Neural cell (in vitro differentiated cells): ENCODE results near the gene GTPBP6. TPM values are rescaled to one million over a fixed set of nuclear protein-coding genes. Genes with fewer than 3 reads are reported as not detected.

ENCODE experiments used
- H2AFZ ChIP-seq: fragments of 200-600, 300-800 bp; sonication (generic), shearing (Covaris generic); 2 replicates; pipeline ENCODE4 v1.6.0; 2014; ENCODE audit warnings: low read depth, mild to moderate bottlenecking, antibody characterized with exemption, low read length, moderate library complexity
- H3F3A ChIP-seq: fragments of 200-600 bp; shearing (Covaris generic); 2 replicates; pipeline ENCODE4 v1.6.1; 2016; ENCODE audit warnings: mild to moderate bottlenecking, moderate library complexity, mixed read lengths, antibody characterized with exemption, low read length; ENCODE audit not compliant: insufficient read depth, poor library complexity, severe bottlenecking
- H3K27ac ChIP-seq: fragments of 200-600, 300-800 bp; sonication (generic), shearing (Covaris generic); 2 replicates; pipeline ENCODE4 v1.5.1; 2014; ENCODE audit warnings: mild to moderate bottlenecking, low read length, moderate library complexity
- H3K27me3 ChIP-seq: fragments of 300-800, 200-600 bp; sonication (generic), shearing (Covaris generic); 2 replicates; pipeline ENCODE4 v1.6.0; 2014; ENCODE audit warnings: mild to moderate bottlenecking, low read depth, low read length, moderate library complexity; ENCODE audit not compliant: insufficient read depth
- H3K36me3 ChIP-seq: fragments of 300-800, 200-600 bp; sonication (generic), shearing (Covaris generic); 2 replicates; pipeline ENCODE4 v1.5.1; 2014; ENCODE audit warnings: mild to moderate bottlenecking, antibody characterized with exemption, low read length, moderate library complexity; ENCODE audit not compliant: insufficient read depth
- H3K4me2 ChIP-seq: fragments of 300-800, 200-600 bp; sonication (generic), shearing (Covaris generic); 2 replicates; pipeline ENCODE4 v1.6.0; 2014; ENCODE audit warnings: mild to moderate bottlenecking, low read length
- H3K4me3 ChIP-seq: fragments of 300-800, 200-600 bp; sonication (generic), shearing (Covaris generic); 2 replicates; pipeline ENCODE4 v1.5.1; 2014; ENCODE audit warnings: mild to moderate bottlenecking, low read length, moderate library complexity
- H3K79me2 ChIP-seq: fragments of 200-600 bp; shearing (Covaris generic); replicated peaks from 2 replicates; pipeline ENCODE4 v1.6.0; 2014; ENCODE audit warnings: mild to moderate bottlenecking, low read length, moderate library complexity; ENCODE audit not compliant: insufficient read depth
- H3K9ac ChIP-seq: fragments of 300-800, 200-600 bp; sonication (generic), shearing (Covaris generic); 2 replicates; pipeline ENCODE4 v1.6.1; 2016; ENCODE audit warnings: mild to moderate bottlenecking, low read length, mixed read lengths
- H3K9me2 ChIP-seq: fragments of 200-600 bp; shearing (Covaris generic); 2 replicates; pipeline ENCODE4 v1.6.1; 2016; ENCODE audit warnings: mild to moderate bottlenecking, low read length, mixed read lengths; ENCODE audit not compliant: insufficient read depth
- H3K9me3 ChIP-seq: fragments of 200-600, 300-800 bp; sonication (generic), shearing (Covaris generic); 2 replicates; pipeline ENCODE4 v1.6.1; 2016; ENCODE audit warnings: mild to moderate bottlenecking, mixed run types, low read length, moderate library complexity, mixed read lengths
- H4K20me1 ChIP-seq: fragments of 200-600 bp; shearing (Covaris generic); 2 replicates; pipeline ENCODE4 v1.6.1; 2016; ENCODE audit warnings: mild to moderate bottlenecking, mixed run types; ENCODE audit not compliant: insufficient read depth
- EP300 ChIP-seq: fragments of 450-650 bp; conservative IDR thresholded peaks from 2 replicates; pipeline ENCODE4 v1.6.1; 2014; ENCODE audit warnings: antibody characterized with exemption, mild to moderate bottlenecking, moderate library complexity; ENCODE audit not compliant: poor library complexity, severe bottlenecking
- EZH2 ChIP-seq: fragments of 200-600, 300-800 bp; shearing (Covaris generic), sonication (generic); IDR thresholded peaks from 2 replicates; pipeline ENCODE4 v1.6.1; 2014; ENCODE audit warnings: antibody characterized with exemption, low read length, borderline replicate concordance, mild to moderate bottlenecking; ENCODE audit not compliant: insufficient read depth, poor library complexity, severe bottlenecking
- MXI1 ChIP-seq: fragments of 450-650 bp; conservative IDR thresholded peaks from 2 replicates; pipeline ENCODE4 v1.6.1; 2014; ENCODE audit warnings: antibody characterized with exemption, mild to moderate bottlenecking; ENCODE audit not compliant: poor library complexity, severe bottlenecking
- POLR2AphosphoS5 ChIP-seq: IDR thresholded peaks from 2 replicates; pipeline ENCODE4 v1.6.1; 2012
- RAD21 ChIP-seq: fragments of 450-650 bp; conservative IDR thresholded peaks from 2 replicates; pipeline ENCODE4 v1.6.1; 2014; ENCODE audit warnings: antibody characterized with exemption, mild to moderate bottlenecking, moderate library complexity
- SMC3 ChIP-seq: fragments of 450-650 bp; conservative IDR thresholded peaks from 2 replicates; pipeline ENCODE4 v1.6.1; 2014; ENCODE audit warnings: antibody characterized with exemption, mild to moderate bottlenecking, moderate library complexity; ENCODE audit not compliant: poor library complexity
- TAF1 ChIP-seq: IDR thresholded peaks from 2 replicates; pipeline ENCODE4 v1.6.1; 2012; ENCODE audit warnings: low read depth
- polyA plus RNA-seq: library from polyadenylated mRNA; depleted of rRNA; stranded (reverse); fragments of >200 nt; gene quantifications from 2 replicates; pipeline ENCODE4 v1.2.3, GENCODE V29; 2014
- TF ChIP-seq, protein P1 (sequence below): IDR thresholded peaks from 2 replicates; pipeline ENCODE4 v1.6.1; 2012; ENCODE audit warnings: borderline replicate concordance
- TF ChIP-seq, protein P2 (sequence below): fragments of 450-650 bp; IDR thresholded peaks from 2 replicates; pipeline ENCODE4 v1.5.1; 2014; ENCODE audit warnings: antibody characterized with exemption, mild to moderate bottlenecking, moderate library complexity; ENCODE audit not compliant: poor library complexity, severe bottlenecking

Gene GTPBP6
- polyA plus RNA-seq, 1 donor from 2014 or later: 23.6 TPM

DNA sequence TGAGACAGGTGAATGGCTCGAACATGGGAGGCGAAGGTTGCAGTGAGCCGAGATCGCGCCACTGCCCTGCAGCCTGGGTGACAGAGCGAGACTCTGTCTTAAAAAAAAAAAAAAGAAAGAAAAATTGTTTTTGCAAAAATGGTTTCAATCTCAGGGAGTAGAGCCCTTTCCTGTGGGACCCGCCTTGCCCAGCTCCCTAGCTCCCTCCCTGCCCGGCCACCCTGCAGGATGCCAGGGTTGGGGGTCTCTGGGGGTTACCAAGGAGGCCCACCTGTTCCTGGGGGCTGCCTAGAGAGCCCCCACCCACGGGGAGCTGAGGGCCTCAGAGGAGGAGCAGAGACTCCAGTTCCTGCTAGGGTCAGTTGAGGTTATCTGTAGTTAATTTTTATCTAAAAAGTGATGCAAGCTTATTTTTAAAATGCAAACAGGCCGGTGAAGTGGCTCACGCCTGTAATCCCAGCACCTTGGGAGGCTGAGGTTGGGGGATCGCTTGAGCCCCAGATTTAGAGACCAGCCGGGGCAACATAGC lies 56.2 kb downstream of the GTPBP6 start:
- Histone ChIP-seq H3K9me3 (no peaks in the 10 kb centered on the region), H3K36me3 (no peaks in the 10 kb centered on the region), H3K4me2 (no peak overlapping the region), H4K20me1 (no peaks in the 10 kb centered on the region), H3K4me3 (no peak overlapping the region), H3K27ac (no peak overlapping the region), H2AFZ (no peak overlapping the region), H3K79me2 (no peaks in the 10 kb centered on the region), H3K9ac (no peak overlapping the region), H3K27me3 (no peaks in the 10 kb centered on the region), H3K9me2 (no peaks in the 10 kb centered on the region), H3F3A (no peaks in the 10 kb centered on the region)
- TF ChIP-seq MXI1 (no peak), POLR2AphosphoS5 (no peak), TAF1 (no peak), EZH2 (no peak), RAD21 (no peak), SMC3 (no peak), EP300 (no peak)
- TF ChIP-seq, protein P1, sequence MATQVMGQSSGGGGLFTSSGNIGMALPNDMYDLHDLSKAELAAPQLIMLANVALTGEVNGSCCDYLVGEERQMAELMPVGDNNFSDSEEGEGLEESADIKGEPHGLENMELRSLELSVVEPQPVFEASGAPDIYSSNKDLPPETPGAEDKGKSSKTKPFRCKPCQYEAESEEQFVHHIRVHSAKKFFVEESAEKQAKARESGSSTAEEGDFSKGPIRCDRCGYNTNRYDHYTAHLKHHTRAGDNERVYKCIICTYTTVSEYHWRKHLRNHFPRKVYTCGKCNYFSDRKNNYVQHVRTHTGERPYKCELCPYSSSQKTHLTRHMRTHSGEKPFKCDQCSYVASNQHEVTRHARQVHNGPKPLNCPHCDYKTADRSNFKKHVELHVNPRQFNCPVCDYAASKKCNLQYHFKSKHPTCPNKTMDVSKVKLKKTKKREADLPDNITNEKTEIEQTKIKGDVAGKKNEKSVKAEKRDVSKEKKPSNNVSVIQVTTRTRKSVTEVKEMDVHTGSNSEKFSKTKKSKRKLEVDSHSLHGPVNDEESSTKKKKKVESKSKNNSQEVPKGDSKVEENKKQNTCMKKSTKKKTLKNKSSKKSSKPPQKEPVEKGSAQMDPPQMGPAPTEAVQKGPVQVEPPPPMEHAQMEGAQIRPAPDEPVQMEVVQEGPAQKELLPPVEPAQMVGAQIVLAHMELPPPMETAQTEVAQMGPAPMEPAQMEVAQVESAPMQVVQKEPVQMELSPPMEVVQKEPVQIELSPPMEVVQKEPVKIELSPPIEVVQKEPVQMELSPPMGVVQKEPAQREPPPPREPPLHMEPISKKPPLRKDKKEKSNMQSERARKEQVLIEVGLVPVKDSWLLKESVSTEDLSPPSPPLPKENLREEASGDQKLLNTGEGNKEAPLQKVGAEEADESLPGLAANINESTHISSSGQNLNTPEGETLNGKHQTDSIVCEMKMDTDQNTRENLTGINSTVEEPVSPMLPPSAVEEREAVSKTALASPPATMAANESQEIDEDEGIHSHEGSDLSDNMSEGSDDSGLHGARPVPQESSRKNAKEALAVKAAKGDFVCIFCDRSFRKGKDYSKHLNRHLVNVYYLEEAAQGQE: no peak
- TF ChIP-seq, protein P2, sequence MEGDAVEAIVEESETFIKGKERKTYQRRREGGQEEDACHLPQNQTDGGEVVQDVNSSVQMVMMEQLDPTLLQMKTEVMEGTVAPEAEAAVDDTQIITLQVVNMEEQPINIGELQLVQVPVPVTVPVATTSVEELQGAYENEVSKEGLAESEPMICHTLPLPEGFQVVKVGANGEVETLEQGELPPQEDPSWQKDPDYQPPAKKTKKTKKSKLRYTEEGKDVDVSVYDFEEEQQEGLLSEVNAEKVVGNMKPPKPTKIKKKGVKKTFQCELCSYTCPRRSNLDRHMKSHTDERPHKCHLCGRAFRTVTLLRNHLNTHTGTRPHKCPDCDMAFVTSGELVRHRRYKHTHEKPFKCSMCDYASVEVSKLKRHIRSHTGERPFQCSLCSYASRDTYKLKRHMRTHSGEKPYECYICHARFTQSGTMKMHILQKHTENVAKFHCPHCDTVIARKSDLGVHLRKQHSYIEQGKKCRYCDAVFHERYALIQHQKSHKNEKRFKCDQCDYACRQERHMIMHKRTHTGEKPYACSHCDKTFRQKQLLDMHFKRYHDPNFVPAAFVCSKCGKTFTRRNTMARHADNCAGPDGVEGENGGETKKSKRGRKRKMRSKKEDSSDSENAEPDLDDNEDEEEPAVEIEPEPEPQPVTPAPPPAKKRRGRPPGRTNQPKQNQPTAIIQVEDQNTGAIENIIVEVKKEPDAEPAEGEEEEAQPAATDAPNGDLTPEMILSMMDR: no peak

DNA sequence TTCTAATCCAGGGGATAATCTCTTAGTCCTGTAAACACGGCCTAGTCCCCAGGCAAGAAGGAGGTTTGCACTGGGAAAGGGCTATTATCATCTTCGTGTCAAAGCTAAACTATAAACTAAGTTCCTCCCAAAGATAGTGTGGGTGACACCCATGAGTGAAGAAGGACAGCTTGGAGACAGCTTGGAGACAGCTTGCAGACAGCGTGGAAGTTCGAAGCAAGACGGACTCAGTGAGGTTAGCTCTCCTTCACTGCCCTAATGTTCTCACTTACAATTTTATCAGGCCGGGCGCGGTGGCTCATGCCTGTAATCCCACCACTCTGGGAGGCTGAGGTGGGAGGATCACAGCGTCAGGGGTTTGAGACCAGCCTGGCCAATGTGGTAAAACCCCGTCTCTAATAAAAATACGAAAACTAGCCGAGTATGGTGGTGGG lies 56.7 kb downstream of the GTPBP6 start:
- no peak overlapping the region for H3K4me2 ChIP-seq
- no peaks in the 10 kb centered on the region for H3K27me3 ChIP-seq
- TF ChIP-seq, protein P2: no peak
- TF ChIP-seq SMC3: no peak
- no peak for TF ChIP-seq RAD21
- TF ChIP-seq, protein P1: no peak
- TF ChIP-seq EZH2: no peak
- TF ChIP-seq EP300: no peak
- no peak for TF ChIP-seq TAF1
- no peak for TF ChIP-seq POLR2AphosphoS5
- TF ChIP-seq MXI1: no peak
- H3K36me3 ChIP-seq: no peaks in the 10 kb centered on the region
- no peaks in the 10 kb centered on the region for H3K79me2 ChIP-seq
- no peak overlapping the region for H3K9ac ChIP-seq
- H3K27ac ChIP-seq: no peak overlapping the region
- no peak overlapping the region for H2AFZ ChIP-seq
- H3K9me3 ChIP-seq: no peaks in the 10 kb centered on the region
- no peaks in the 10 kb centered on the region for H3F3A ChIP-seq
- H3K9me2 ChIP-seq: no peaks in the 10 kb centered on the region
- no peaks in the 10 kb centered on the region for H4K20me1 ChIP-seq
- H3K4me3 ChIP-seq: no peak overlapping the region
